Measurements from ENCODE around the gene RNU1-4.
"Not testable (repeated sequence)": the region's sequence is repeated elsewhere in the genome, so short reads cannot be mapped to it uniquely, and the experiment has no call there.

DNA sequence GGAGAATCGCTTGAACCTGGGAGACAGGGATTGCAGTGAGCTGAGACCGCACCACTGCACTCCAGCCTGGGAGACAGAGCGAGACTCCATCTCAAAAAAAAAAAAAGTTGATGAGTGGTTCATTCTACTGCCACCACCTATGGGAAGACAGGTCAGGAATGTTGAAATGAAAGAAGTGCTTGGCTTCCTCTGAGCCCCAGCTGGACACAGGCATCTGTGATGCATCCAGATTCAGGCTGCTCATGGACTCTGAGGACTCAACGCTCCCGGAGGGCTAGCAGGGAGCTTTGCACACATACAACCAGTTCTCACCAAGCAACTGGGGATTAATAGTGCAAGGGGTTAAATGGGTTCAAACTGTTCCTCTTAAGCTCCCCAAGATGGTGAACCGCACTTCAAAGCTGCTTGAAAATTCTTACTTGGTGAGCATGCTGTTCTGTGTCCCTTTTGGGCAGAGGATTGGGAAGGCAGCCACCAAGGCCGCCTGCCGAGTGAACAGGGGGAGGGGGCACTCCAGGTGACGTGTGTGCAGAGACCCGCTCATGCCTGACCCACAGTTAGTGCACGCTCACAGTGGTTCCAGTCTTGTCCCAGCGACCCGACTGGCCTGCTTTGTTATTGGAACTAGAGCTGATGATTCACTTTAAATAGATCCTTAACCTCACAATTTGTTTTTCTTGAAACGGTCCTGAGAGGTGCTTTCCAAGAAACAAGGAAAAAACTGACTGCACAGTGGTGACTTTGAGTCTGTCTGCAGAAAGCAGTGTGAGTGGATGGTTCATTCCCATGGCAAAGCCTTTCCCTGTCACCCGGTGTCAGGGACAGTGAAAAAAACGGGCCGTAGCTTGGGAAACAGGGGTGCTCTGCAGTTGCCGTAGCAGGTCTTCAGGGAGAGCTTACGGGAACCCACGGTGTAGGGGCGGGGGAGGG is 32.2 kb downstream of the RNU1-4 start:
- TF ChIP-seq, protein P1, sequence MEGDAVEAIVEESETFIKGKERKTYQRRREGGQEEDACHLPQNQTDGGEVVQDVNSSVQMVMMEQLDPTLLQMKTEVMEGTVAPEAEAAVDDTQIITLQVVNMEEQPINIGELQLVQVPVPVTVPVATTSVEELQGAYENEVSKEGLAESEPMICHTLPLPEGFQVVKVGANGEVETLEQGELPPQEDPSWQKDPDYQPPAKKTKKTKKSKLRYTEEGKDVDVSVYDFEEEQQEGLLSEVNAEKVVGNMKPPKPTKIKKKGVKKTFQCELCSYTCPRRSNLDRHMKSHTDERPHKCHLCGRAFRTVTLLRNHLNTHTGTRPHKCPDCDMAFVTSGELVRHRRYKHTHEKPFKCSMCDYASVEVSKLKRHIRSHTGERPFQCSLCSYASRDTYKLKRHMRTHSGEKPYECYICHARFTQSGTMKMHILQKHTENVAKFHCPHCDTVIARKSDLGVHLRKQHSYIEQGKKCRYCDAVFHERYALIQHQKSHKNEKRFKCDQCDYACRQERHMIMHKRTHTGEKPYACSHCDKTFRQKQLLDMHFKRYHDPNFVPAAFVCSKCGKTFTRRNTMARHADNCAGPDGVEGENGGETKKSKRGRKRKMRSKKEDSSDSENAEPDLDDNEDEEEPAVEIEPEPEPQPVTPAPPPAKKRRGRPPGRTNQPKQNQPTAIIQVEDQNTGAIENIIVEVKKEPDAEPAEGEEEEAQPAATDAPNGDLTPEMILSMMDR (IDR thresholded peaks at IDR 0.05) = not testable (repeated sequence)
- not testable (repeated sequence) for TF ChIP-seq POLR2AphosphoS5 (IDR thresholded peaks at IDR 0.05); POLR2A (IDR thresholded peaks at IDR 0.05; ENCODE audit: low read depth); EP300 (IDR thresholded peaks at IDR 0.05)
